Stimulated activated CD4-positive, alpha-beta T cell treated with anti-CD3 and anti-CD28 coated beads, Interleukin-12 subunit alpha, Interleukin-12 subunit beta, amount 100 ng/mL, for 24 hours (primary cell): ENCODE results near the gene TMEM54.
A peak's percentile ranks its signal among the peaks of the same experiment; 100 is the strongest.

Experiments used
- DNase-seq, 2 experiments: peaks; one replicate each; pipeline ENCODE4 v3.0.0-alpha.2; 2020; ENCODE audit warnings: low read depth in 2 of 2

Gene TMEM54

GRCh38 chr1:32895325-32896215 is 5.6 kb downstream of the TMEM54 start:
- DNase-seq, result no peak

DNA sequence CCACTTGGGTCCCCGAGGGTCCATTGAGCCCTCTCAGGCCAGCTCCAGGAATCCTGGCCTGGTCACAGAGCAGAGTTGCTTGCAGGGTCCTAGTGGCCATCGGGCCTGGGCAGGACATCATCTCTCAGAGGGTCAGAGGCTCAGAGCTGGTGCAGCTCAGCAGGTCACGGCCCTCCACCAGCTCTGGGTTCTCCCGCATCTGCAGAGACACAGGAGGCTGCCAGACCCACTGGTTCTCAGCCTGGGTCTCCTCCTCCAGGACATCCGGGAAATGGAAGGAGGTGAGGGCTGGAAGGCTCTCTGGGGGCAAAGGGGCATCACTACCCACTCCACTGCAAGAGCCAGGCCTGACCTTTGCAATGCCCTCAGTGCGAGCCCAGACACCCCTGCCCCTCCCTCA is 6.5 kb downstream of the TMEM54 start:
- DNase-seq, result no peak

- DNase-seq, result no peak
Observed at GRCh38 chr1:32894019-32894600, 7.1 kb downstream of the TMEM54 start.

- DNase-seq, result peak in 1 of 2 experiments; percentile 14
Observed at GRCh38 chr1:32893198-32894018, 7.8 kb downstream of the TMEM54 start.

- peak in 1 of 2 experiments; percentile 30 for DNase-seq
Observed at GRCh38 chr1:32892368-32893197, 8.6 kb downstream of the TMEM54 start.

GRCh38 chr1:32891630-32892029 is 9.6 kb downstream of the TMEM54 start:
- DNase-seq, result no peak

DNA sequence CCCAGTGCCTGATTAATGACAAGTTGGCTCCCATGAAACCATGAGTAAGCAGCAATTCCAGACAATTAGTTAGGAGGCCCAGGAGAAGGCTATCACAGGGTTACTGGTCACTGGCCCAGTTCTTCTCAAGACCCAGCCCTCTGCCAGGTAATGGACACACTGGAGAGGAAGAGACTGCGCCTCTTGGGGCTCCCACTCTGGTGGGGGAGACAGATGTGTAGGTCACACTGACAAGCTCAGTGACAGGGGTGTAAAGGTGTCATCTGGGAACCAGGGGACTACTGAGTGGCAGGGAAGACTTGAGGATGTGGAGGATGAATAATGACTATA is 10.0 kb downstream of the TMEM54 start:
- DNase-seq, result no peak

DNA sequence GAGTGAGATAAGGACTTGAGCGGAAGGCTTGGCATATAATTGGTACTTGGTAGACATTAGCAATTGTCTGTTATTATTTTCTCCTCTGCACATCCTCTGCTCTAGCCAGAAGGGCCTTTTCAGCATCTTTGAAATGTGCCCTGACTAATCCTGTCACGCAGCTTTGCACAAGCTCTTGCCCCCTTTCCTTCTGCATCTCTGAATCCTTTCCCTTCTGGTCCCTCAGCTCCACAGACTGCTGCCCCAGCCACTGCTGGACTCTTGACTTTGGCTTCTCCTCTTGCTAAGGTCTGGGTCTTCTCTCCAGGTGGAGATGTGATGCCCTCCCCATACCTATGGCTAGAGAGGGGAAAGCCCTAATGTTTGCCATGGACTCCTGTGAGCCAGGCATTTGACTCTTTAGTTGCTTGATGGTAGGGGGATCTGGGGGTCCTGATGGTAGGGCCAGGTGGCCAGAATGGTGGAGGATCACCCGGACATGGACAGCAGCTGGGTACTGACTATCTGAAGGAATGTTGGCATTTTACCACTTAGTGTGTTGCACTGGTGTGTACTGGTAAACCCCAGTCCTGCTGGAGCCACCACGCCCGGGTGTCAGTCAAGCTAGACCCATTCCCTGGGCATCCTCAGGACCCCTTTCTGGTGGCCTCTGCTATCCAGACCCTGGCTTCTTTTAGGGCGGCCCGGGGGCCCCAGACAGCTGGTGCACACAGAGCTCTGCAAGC is 10.5 kb downstream of the TMEM54 start:
- no peak for DNase-seq

- no peak for DNase-seq
Observed at GRCh38 chr1:32889731-32890278, 11.4 kb downstream of the TMEM54 start.

- no peak for DNase-seq
Observed at GRCh38 chr1:32888677-32889420, 12.3 kb downstream of the TMEM54 start.

GRCh38 chr1:32888134-32888533 is 13.1 kb downstream of the TMEM54 start:
- no peak for DNase-seq

DNA sequence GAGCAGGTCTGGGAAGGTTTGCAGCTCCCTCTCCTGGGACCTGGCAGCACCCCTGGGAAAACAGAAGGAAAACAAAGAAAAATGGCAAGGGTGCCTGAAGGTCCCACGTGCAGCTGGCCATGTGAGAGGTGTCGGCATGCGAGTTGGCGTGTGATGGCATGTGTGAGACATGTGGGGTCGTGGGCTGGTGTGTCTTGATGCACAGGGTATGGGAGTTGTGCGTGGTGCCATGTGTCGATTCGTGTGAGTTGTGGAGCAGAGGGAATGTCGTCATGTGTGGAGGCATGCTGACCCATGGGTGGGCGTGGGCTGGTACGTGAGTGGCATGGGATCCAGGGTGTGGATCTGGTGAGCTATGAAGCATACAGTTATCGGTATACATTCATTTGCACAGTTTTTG is 13.6 kb downstream of the TMEM54 start:
- DNase-seq, result no peak

GRCh38 chr1:32886828-32887414 is 14.3 kb downstream of the TMEM54 start:
- no peak for DNase-seq

- peak in 1 of 2 experiments; percentile 21 for DNase-seq
Observed at GRCh38 chr1:32886004-32886827, 15.0 kb downstream of the TMEM54 start, which contains the start of gene HPCA. Gene HPCA (plus strand): TSS chr1:32886491. CDS start chr1:32888899, 2,408 bp downstream.

DNA sequence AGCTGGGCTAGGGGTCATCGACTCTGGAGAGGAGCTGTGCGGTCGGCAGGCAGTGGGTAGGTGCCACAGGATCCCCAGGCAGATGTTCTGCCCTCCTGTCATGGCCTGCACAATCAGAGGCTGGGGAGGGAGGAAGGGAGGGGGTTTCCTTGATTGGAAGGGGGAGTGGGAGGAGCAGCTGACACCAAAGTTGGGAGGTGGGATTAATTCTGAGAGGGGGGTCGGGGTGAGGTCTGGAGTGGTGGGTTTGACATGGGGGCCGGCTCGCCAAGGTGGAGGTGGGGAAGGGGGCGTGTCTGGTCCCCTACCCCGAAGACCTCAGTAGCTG is 15.5 kb downstream of the TMEM54 start:
- no peak for DNase-seq

DNA sequence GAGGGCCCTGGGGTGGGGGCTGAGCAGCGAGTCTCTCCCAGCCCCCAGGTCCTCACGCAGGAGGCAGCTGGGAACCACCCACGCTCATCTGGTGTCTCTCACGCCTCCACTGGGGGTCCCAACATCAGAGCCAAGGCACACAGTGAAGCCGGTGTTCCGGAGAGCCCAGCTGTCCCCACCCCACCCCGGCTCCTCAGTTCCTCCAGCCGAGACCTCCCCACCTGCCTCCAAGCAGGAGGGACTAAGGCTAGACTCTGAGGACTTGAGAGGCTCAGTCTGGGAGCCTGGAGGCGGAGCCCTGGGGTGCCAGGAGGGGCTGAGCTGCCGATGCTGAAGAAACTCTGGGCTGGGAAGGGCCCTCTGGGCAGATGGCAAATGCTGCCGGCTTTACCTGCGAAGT is 16.5 kb downstream of the TMEM54 start:
- no peak for DNase-seq

GRCh38 chr1:32884032-32884372 is 17.2 kb downstream of the TMEM54 start:
- no peak for DNase-seq

DNA sequence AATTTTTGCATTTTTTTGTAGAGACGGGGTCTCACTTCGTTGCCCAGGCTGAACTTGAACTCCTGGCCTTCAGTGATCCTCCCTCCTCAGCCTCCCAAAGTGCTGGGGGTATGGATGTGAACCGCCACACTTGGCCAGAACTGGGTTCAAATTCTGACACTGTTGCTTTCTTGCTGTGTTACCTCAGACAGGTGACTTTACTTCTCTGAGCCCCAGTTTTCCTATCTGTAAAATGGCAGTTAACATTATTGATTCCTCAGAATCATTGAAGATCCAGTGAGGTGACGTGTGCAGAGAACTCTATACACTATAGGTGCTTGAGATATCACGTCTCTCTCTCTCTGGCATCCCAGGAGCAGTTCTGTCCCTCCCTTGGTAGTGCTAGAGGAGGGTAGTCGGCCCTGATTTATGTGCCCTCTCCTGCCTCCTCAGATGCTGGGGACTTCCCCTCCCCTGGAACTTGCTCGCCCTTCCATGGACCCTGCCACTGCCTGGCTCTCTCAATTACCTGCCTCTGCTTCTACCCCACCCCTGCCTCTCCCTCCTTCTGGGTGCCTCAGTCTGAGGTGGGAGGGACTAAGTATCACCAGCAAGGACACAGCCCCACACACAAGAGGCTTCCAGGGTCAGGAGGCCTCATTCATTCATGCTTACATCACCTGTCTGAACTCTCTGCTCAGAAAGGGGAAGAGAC is 17.7 kb downstream of the TMEM54 start:
- no peak for DNase-seq
